GM18526 (cell line): Measurements from ENCODE around the gene ARL13B.

ENCODE experiments used
- POLR2A ChIP-seq: IDR thresholded peaks from 3 replicates; pipeline ENCODE4 v1.6.1; 2011; ENCODE audit not compliant: insufficient read length; ENCODE audit errors: extremely low read depth

The ARL13B gene

DNA sequence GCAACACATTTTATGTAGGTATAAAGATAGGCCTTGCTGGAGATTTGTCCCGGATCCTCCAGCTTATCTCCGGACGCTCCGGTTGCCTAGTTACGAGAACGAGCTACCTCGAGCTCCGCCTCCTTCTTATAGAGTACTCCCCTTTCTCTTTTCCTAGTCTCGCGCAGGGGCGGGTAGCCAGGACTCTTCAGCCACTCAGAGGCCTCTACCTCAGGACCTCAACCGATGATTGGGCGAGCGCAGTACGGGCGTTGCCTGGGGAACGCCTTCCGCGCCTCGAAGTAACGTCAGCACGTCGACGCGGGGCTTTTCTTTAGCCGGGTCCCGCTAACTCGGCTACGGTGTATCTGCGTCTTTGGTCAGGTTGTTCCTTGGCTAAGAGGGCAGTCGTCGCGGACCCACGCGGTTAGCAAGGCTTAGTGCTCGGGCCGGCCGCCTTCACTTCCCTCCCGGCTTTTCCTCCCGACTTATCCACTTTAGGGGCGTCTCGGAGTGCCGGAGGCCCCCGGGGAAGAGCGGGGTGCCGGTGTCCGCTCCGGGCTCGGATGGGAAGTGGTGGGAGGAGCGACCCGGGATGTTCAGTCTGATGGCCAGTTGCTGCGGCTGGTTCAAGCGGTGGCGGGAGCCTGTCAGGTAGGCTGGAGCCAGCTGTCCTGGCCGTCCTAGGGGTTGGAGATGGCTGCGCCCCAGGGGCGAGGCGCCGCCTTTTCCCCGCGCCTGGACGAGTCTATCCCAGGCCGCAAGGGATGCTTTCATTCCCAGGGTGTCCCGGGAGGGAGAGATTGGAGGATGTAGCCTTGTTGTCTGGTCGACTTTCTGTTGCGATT, at the start of gene ARL13B:
ARL13B (plus strand) TSS at position 306 of the 827 bp plus-strand sequence; CDS start at position 575, 269 bp downstream.
- TF ChIP-seq POLR2A = peak; percentile 73

DNA sequence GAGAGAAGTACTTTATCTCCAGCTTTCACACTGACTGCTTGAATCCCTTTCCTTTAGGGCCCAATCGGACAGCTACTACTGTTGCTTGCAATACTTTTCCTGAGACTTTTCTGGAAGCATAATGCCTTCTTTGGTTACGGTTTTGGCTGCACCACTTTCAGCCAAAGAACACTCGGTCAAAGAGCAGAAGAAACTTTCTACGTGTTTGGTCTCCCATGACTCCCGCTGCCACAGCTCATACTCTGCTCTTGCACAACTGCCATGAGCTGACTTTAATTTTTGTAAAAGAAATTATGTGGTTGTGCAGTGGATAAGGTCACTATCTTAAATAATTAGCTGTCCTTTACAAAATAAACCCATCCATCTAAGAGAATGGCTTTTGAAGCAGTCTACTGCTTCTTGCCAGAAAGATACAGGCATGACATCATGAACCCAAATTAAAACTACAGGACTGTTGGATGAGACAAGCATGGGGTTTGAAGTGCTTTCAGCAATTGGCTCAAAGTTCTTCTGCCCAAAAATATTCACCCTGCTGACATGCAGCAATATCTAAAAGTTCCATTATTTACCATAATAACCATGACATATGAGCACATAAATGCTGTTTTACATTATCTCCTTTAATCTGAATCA, 48.2 kb upstream of the ARL13B start:
- TF ChIP-seq POLR2A = no peak

DNA sequence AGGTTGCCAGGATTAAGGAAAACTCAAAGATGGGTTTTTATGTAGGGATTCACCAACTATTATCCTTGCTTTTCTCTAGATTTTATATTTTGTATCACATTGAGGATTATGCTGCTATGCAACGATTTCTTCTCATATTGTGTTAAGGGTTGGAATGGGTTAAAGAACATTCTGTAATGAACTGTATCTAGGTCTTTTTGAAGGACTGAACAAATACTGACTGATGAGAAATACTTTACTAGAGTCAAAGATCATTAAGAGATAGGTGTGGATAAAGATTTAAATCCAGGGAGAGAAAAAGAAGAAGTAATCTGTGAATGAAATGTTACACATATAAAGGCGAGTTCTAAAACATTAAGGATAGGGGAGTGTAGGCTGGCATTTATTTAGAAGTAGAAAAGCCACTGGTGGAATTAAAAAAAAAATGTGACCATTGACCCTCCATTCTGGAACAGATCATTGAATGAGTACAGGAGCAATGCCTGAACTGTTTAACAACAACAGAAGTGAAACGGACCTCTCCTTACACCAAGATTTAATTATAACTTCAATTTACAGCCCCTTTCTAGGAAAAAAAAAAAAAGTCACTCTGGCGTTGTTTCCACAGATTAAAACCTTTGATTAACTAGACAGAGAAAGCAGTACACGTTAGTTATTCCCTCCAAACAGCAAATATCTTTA, 45.4 kb upstream of the ARL13B start:
- no peak for TF ChIP-seq POLR2A

DNA sequence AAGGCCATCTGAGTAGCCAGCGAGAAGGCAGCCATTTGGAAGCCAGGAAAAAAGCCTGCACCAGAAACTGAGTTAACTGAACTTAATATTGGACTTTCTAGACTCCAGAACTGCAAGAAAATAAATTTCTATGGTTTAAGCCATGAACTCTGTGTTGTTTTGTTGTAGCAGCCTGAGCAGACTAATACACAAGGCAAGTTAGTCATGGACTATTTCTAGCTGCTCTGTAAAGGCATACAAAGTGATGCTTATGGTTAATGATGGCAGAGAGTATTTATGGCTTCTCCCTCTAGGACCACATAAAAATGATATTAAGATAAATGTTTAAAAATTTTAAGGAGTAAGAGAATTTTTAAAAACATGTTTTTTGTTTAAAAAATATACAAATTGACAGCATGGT, 43.4 kb upstream of the ARL13B start:
- TF ChIP-seq POLR2A = no peak

DNA sequence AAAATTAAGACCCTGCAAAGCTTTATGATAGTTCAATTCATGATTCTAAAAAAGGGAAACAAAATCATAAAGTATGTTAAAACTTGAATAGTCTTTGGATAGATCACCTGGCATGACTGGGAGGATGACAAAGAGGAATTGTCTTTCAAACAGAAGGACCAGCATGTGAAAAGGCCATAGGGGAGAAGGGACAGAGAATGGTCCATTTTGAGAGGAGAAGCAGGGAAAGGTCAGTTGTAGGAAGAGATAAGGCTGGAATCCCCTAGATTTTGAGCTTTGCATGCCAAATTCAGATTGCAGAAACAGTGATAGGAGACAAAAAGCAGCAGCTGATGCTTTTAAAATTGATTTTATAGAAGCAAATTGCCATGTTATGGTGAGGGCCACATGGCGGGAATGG, 18.9 kb upstream of the ARL13B start:
- no peak for TF ChIP-seq POLR2A

DNA sequence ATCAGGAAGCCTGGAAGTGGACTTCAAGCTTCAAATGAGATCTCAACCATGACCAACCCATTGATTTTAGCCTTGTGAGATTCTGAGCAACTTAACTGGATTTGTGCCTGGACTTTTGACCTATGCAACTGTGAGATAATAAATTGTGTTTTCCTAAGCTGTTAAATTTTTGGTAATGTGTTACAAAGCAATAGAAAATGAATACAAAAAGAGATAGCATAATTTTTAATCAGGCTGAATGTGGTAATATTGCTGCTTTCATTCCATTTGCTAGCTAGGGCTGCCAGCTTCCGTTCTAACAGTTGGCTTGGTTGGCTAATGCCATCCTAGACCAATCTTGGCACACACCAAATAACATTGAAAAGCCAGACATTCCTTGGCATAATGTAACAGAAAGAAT, 18.5 kb upstream of the ARL13B start:
- no peak for TF ChIP-seq POLR2A

DNA sequence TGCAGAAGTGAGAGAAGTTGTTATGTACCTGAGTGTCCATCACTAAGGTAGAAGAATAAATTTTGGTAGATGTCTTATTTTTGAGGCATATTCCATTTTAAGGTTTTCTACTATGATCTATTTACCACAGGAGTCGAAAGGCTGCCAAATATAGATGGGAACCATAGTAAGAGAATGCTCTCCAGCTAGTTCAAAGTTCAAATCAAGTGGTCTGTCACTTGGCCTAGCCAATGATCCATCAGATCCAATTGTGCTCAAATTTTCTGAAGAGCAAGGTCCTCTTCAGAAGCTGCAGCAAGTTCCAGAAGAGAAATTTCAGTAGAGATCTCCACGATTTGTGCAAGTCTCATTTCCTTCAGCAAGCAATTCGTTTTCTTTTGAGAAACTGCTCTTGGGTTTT, 17.2 kb upstream of the ARL13B start:
- no peak for TF ChIP-seq POLR2A

DNA sequence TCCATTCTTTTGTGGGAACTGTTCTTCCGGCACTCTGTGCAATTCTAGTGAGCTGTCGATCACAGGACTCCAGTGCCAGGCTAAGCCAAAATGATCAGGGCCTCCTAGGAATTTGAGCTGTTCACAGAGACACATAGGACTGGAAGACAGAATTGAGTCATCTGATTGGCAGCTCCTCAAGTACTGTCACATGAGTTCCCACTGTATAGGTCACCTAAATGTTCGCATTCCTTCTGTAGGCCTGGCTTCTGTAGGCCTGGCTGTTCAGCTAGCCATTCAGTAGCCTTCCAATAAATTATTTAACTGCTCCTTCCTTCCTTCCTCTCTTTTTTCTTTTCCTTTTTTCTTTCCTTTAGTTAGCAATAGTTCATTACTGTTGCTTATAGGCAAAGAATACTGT, 10.5 kb upstream of the ARL13B start:
- no peak for TF ChIP-seq POLR2A

- no peak for TF ChIP-seq POLR2A
These were observed 10.0 kb upstream of the ARL13B start for GRCh38 chr3:93969997-93970396.

GRCh38 chr3:93973131-93974126, 6.5 kb upstream of the ARL13B start, which contains the start of gene PROS1:
Gene PROS1 (minus strand): TSS chr3:93973896. CDS start chr3:93973749, 147 bp downstream.
- no peak for TF ChIP-seq POLR2A

DNA sequence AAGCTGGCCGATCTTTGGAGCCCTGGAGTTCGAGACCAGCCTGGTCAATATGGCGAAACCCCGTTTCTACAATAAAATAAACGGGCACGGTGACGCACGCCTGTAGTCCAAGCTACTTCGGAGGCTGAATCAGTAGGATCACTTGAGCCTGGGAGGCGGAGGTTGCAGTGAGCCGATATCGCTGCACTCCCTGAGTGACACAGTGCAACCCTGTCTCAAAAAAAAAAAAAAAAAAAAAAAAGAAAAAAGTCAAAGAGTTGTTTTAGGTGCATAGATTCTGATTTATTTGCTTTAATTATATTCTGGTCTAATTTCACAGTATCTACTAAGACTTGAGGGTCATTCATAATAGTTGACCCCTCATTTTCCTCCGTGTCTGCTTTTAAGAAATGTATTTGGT, 1.7 kb downstream of the ARL13B start:
- TF ChIP-seq POLR2A = no peak

DNA sequence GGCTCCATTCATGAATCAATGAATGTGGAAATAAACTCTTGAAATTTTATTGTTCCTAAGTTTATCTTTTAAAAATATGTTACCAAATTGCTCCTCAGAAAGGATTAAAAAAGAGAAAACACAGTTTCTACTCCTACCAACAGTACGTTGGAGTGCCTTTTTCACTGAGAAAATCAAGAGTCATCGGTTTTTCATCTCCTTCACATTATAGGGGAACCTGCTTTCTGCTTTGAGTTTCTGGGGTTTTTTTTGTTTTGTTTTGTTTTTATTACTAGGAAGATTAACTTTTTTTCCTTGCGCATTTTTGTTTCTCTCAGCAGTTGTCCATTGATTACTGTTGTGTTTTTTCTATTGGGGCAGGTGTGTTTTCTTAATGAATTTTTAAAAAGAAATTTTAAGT, 3.5 kb downstream of the ARL13B start:
- TF ChIP-seq POLR2A = no peak

- TF ChIP-seq POLR2A = no peak
These were observed 4.7 kb downstream of the ARL13B start for GRCh38 chr3:93984618-93985017.

DNA sequence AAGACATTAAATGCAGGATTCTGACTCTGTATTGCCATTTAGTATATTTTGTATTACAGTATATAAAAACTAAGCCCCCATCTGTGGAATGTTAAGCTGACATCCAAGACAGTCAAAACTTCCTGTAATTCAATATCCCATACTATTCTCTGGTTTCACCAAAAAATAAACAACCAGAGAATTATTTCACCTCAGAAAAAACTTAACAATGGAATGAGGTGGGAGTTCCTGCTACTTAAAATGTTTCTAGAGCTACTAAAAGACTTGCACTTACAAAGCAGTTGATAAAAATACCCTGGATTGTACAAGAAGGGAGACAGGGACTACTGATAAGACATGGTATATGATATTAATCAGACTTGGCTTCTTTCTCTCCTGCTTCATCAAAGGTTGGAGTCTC, 8.3 kb downstream of the ARL13B start:
- TF ChIP-seq POLR2A = no peak

GRCh38 chr3:93988764-93989163, 8.8 kb downstream of the ARL13B start:
- TF ChIP-seq POLR2A = no peak
